Activated CD4-positive, alpha-beta T cell treated with anti-CD3 and anti-CD28 coated beads, Interleukin-2, Interleukin-4, amounts not matched to agents 100 ng/mL and 50 ng/mL, durations not matched to agents 16 hours and 8 hours (primary cell): Measurements from ENCODE around the gene COASY.

Source experiments
- DNase-seq: peaks from one replicate; pipeline ENCODE4 v3.0.0-alpha.2; 2020; ENCODE audit warnings: low spot score

Gene COASY

DNA sequence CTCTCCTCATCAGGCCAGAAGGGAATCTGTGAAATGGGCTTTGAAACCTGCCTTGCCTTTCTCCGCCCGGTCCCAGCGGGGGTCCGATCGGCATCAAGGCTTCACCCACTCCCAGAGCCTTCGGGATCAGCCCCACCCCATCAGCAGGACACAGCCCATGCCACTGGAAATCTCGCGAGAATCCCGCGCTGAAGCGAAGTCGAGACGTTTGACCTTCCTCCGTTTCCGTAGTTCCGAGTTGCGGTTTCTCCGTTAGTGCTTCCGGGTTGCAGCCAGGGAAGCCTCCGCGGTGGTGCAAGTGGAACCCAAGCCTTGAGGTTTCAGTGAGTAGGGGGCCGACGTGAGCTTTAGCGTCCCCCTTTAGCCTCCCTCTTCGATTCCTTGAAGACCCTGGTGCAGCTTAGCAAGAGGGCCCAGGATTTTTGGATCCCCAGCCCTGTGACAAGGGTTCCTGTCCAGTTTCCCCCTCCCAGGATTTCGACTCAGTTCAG, at the start of gene COASY:
TSS of gene COASY (plus strand) at position 252 of the 491 bp plus-strand sequence. CDS start 475 bp downstream, outside the sequence.
- DNase-seq, result peak; percentile 96

DNA sequence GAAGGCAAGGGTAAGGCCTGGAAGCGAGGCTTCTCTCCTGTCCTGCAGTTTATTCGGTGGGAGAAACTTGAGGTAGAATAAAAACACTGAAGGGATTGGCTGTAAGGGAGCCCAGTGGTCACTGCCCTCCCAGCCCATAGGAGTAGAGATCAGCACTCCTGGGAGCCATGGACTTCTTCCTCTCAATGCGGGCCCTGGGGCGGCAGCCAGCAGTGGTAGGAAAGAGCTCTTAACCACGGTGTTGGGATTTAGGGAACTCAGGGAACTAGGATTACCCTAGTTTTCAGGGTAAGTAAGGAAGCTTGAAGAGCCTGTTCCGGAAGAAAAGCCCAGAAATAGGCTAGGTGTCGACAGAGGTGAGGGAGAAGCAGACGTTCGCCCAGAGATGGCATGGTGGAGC, 49.7 kb upstream of the COASY start:
- no peak for DNase-seq

DNA sequence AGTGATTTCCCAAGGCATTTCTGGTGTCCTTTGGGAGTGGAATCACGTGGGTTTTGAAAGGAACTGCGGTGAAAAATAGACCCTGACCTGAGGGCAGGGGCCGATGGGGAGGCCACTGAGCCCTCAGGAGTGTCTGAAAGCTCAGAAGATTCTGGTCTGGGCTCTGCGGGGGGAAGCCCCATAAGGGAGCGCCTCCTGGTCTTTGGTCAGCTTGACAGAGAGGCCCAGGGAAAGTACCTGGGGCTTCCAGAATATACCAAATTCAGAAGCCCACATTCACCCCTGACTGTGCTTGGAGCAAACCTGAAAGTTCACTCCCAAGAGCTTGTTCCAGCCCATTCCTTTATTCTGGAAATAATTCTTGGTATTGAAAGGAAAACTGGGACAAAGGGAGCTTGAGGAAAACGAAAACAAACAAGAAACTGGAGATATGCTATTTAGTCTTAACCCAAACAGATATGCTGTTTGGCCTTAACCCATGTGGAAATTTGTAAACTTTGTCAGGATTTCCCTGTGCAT, 49.2 kb upstream of the COASY start:
- DNase-seq, result no peak

DNA sequence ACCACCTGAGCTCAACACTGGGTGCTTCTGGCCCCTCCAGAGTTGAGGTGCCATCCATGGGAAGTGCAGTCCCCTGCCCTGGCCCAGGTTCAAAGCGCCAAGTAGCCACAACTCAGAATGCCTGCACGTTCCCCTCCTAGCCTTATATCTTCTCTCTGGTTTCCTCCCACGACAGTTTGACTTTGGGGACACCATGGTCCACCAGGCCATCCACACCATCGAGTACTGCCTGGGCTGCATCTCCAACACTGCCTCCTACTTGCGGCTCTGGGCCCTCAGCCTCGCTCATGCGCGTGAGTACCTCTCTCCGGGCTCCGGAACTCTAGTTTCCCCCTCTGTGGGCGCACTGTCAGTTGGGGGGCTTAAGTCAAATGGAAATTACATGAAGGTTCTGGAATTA, 48.3 kb upstream of the COASY start:
- no peak for DNase-seq

DNA sequence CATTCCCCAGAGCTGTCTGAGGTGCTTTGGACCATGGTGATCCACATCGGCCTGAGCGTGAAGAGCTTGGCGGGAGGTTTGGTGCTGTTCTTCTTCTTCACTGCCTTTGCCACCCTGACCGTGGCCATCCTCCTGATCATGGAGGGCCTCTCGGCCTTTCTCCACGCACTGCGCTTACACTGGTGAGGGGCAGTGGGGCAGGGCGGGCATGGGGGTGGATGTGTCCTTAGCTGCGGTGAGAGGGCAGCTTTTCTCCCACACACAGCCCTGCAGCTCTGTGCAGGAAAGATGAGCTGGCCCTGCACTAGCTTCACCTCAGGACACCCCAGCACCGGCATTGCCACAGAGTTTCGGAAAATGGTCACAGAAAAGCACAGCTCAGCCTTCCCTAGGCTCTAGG, 47.7 kb upstream of the COASY start:
- DNase-seq, result no peak

DNA sequence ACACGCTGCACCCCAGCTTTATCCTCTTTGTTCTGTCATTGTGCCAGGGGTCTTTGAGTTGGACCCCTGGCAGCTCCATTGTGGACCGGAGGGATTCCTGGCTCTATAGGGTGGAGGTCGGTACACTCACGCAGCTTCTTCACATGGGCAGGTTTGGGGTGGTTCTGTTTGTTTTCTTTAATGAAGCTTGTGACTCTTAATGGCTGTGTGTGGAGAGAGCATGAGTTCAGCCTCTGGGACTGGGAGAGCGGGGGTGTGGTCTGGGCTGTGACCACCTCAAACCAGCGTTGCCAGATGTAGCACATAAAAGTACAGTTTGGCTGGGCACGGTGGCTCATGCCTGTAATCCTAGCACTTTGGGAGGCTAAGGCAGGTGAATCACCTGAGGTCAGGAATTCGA, 47.1 kb upstream of the COASY start:
- no peak for DNase-seq

DNA sequence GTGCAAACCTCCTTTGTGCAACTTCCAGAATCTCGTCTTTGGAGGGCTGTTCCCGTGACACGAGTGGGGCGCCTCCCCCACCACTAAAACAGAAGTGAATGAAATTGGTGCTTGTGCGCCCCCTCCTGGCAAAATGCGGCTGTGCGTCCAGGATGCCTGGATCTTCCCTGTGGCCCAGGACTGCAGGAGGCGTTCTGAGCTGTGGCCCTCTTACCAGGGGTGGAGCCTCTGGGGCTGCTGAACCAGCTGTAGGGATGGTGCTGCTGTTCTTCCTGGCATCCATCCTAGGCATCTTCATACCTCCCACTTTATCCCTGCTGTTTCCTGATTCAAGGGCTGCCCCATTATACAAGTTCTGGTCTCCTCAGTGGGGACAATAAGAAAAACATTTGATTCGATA, 44.4 kb upstream of the COASY start:
- peak; percentile 74 for DNase-seq

DNA sequence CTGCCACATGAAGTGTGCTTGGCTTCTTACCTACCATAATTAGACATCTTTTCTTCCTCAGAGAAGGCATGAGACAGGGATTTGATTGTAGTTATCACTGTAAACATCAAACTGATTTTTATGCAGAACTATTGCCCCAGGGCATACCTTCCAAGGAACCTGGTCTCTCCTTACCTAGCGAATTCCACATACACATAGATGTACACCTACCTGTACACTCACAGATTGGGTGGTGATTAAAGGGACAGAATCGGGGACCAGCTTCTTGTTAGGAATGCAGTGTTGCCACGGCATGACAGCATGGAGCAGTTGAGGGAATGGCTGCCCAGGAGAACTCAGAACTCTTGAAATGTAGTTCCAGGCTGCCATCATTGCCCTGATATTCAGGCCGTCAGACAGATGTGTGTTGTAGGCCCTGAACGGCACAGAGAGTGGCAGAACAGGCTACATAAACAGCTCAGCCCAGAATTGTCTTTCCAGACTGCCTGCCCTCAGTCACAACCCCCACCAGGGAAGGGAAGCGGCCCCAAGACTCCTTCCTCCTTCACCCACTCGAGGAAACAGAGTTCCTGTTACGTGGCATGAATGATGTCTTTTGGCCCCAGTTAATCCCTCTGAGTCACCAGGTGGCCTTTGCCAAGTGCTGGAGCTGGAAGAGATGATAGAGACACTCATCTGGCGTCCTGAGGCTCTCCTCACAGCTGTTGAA, 43.7 kb upstream of the COASY start:
- no peak for DNase-seq

DNA sequence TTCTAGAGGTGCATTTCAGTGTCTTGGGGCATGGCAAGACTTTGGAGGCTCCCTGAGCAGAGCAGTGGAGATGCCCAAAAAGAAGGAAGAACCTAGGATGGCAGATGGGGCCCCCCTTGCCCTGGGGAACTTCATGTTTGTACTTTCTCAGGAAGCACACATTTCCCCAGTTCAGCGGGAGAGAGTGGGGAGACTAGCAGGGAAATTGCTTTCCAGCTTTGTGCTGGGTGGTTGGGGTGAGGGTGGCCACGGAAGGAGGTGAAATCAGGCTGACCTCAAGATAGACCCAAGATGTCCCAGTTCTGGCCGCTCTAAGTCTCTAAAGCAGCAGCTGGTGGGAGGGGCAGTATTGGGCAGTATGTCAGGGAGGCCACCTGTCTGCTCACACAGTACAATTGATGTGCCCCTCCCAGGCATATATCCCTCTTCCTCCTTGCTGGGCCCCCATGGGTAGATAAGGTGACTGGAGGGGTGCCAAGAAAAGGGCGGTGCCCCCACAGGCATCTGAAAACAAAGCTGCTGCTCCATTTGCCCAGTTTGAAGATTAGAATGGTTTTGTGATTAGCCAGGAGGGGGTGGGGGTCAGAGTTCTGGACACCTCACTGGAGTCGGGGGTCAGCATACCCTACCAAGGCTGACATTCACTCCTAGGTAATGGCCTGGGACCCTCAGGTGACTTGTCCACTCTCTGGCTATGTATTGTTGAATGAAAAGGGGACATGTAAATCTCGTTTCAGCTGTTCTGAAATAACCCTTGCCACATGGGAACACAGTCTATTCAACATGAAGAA, 43.0 kb upstream of the COASY start:
- DNase-seq, result no peak

DNA sequence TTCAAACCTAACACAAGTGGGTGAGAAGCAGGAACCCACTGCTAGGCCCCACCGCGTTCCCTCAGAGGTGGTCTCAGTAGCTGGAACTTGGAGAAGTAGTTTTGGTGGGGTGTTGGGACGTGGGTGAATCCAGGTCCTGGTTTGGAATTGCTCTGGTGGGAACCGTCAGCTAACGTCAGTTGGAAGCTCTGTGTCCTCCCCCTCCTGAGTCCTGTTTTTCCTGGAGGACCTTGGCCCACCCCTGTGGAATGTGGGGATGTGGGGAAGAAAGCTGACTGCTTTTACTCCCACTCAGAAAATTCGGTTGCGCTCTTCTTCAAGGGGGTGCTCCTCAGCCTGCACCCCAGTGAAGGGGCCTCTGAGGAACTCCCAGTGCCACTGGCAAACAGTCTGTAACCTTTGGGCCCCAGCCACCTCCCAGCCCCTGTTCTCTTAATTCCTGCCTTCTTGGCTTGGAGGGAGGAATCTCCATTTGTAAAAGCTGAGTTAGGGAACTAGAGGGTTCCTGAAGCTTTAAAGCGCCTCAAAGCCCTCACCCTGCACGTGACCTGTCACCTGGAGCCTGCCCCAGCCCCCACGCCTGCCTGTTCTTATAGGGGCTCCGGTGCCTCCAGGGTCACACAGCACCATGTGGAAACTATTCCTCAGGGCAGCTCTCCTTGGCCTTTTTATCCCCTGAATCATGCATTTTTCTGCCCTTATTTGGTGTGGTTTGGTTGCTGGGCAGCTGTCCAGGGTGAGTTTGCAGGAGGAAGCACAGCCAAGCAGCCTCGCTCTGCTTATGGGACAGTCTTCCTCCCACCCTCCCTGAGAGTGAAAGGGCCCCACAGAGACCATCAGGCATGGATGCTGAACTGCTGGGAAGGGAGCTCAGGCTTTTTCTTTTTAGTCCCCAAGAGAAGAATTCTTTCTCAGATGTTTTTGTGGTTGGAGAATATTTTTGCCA, 42.1 kb upstream of the COASY start:
- DNase-seq, result no peak

DNA sequence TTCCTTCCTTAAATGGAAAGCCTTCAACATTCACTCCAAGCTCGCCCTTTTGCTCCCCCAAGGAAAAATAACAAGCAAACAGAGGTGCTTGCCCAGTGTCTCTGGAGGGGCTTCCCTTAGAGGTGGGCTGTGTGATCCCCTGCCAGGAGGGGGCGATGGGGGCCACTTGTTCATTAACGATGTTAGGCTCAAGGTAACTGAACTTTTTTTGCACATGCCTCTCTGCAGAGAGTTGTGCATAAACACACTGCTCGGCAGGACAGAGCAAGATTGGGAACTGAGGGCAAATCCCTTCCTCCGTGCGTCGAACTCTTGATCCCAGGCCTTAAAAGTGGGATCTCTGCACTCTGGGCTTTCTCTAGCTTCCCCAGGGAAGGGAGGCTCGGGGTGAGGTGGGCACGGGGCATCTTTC, 41.4 kb upstream of the COASY start:
- no peak for DNase-seq

DNA sequence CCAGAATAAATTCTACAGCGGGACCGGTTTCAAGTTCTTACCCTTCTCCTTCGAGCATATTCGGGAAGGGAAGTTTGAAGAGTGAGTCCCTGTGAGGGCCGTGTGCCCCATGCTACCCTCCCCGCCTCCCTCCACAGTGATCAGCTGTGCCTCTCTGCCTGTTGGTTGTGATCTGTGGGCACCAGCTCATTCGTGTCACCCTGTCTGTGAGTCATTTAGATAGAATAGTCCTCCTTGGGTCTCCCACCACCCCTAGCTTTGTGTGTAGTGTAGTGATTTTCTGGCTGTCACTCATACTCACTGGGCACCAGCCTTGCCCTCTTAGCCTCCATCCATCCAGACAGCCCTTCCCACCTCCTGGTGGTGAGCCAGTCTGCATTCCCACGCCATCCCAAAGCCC, 40.9 kb upstream of the COASY start:
- DNase-seq, result peak; percentile 35

DNA sequence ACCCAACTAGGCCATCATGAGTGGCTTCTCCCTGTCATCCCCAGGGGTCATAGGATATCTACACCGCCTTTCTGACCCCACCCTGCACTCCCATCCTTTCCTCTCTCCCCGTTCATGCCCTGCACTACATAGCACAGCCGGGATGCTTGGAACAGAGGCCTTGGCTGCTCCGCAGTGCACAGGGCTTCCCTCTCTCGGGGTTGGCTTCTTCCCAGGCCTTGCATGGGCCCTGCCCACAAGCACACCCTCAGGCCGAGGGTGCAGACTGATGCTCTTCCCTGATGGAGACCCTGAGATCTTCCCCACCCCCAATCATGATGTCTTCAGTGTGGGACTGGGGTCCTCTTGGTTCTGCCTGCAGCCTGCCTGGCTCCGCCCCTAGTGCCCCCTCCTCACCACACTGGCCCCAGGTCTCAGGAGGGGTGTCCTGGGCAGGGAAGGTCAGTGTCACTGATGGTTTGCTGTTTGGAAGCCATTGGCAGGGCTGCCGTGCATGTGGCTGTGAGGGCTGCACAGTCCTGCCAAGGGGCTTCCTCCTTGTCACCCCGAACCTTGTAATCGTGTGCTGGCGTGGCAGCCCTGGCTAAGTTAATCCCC, 40.2 kb upstream of the COASY start:
- no peak for DNase-seq

DNA sequence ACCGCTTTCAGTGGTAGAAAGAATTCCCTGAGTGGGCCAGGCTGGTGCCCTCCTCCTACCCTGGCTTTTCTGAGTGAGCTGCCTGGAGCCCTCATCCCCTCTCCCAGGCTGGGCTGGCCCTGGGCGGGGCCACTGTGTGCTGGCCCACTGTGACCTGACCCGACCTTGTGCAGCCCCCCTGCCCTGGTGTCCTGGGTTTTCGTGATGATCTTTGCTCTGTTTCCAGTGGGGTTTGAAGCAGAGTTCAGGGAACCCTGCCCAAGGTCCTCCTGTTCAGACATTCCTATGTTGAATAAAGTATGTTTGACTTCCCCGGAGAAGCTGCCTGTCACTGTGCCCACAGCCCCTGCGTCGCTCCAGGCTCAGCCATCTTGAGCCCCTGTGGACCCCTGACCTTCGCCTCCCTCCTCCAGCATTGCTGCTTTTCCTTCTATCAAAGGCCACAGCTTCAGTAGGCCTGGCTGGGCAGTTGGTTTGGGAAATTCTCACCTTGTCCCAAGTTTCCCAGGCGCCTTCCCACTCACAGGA, 39.6 kb upstream of the COASY start:
- no peak for DNase-seq

DNA sequence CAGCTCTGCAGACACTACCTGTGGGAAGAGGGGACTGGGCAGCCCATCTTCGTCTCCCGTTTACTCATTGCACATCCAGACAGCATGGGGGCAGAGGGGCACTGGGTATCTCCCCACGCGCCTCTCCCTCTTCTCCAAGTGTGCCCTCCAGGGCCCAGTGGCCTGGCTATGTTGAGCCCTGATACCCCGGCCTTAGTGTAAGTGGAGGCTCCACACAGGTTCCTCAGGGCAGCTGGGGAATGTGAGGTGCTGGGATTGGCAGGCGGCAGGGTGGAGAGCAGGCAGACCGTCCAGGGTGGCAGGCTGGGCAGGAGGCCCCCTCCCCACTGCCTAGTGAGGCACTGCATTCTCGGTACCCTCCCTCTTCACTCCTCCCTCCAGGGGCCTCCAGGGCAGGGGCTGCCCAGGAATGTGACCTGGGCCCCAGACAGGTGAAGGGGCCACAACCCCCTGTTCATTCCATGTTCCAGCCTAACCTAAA, 39.1 kb upstream of the COASY start:
- DNase-seq, result no peak

DNA sequence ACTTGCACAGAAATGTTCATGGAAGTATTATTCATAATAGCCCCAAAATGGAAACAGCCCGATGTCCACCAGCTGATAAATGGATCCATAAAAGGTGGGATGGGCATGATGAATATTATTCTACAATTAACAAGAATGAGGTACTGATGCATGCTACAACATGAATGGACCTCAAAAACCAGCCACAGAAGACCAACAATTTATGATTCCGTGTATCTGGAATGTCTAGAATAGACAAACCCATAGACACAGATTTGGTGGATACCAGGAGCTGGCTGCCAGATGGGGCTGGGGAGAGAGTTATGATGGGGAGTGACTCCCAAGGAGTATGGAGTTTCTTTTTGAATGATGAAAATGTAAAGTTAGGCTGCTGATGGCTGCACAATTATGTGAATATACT, 36.7 kb upstream of the COASY start:
- no peak for DNase-seq

DNA sequence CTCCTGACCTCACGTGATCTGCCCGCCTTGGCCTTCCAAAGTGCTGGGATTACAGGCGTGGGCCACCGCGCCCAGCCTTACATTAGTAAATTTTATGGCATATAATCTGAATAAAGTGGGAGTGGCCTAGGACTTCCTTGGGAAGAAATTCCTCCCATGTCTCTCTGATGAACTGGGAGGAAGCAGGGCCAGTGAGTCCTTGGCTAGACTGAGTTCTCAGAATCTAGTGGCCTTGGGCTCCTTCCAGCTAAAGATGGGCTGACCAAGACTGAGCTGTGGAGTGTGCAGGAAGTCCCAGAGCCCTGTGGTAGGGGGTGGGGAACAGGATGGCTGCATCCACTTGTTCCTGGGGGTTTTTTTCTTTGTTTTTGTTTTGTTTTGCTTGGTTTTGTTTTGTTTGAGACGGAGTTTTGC, 35.9 kb upstream of the COASY start:
- no peak for DNase-seq

DNA sequence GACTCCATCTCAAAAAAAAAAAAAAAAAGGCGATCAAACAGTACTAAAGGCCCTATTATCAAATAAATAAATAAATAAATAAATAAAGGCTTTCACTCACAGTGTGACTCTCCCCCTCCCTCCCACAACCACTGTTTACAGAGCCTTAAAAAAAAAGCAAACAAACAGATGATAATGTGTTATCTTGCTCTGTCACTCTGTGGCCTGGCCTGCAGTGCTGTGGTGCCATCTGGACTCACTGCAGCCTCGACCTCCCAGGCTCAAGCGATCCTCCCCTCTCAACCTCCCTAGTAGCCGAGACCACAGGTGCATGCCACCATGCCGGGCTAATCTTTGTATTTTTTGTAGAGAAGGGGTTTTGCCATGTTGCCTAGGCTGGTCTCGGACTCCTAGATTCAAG, 34.0 kb upstream of the COASY start:
- no peak for DNase-seq

DNA sequence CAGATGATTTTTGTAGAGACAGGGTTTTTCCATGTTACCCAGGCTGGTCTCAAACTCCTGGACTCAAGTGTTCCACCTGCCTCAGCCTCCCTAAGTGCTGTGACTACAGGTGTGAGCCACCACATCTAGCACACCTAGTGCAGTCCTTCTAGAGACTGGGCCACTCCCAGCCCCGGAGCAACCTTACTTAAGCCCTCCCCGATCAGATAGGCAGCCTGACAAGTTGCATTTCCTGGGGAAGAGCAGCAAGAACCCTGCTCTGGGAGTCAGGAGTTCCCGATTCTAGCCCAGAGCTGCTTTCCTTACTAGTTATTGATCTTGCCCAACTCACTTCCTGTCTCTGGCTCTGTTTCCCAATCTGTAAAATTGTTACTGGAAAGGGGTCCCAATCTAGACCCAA, 32.9 kb upstream of the COASY start:
- no peak for DNase-seq

DNA sequence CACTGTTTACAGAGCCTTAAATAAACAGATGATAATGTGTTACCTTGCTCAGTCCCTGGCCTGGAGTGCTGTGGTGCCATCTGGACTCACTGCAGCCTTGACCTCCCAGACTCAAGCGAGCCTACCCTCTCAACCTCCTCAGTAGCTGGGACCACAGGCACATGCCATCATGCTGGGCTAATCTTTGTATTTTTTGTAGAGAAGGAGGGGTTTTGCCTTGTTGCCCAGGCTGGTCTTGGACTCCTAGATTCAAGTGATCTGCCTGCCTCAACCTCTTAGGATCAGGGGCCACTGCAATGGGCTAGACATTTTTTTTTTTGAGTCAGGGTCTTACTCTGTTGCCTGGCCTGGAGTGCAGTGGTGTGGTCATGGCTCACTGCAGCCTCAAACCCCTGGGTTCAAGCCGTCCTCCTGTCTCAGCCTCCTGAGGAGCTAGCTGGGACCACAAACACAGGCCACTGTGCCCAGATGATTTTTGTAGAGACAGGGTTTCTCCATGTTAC, 30.9 kb upstream of the COASY start:
- DNase-seq, result no peak
